AG04450 (cell line): Measurements from ENCODE around the gene WWOX. TPM values are rescaled to one million over a fixed set of nuclear protein-coding genes. Genes with fewer than 3 reads are reported as not detected.

Experiments used
- CTCF ChIA-PET: fragments of 300-600, 350-600 bp; formaldehyde crosslinking; extraction: SDS; loops from one replicate; lab custom pipeline; 2022; ENCODE audit warnings: antibody characterized with exemption, inconsistent platforms; lab: Charles Lee
- POLR2A ChIA-PET: fragments of 350-600 bp; formaldehyde crosslinking; extraction: SDS; loops from one replicate; lab custom pipeline; 2021; ENCODE audit warnings: antibody characterized with exemption, inconsistent platforms; lab: Yijun Ruan, JAX
- DNase-seq: peaks from one replicate; pipeline ENCODE4 v3.0.0-alpha.2; 2011; ENCODE audit warnings: low read depth, low spot score
- H3K27ac ChIP-seq: one replicate; pipeline ENCODE4 v1.5.1; 2012; ENCODE audit warnings: low read depth, low read length, control low read depth
- H3K27me3 ChIP-seq: one replicate; pipeline ENCODE4 v1.6.0; 2012; ENCODE audit warnings: low read length; ENCODE audit not compliant: control insufficient read depth, insufficient read depth
- H3K4me3 ChIP-seq: 2 replicates; pipeline ENCODE4 v1.5.1; 2011; ENCODE audit warnings: mild to moderate bottlenecking, low read depth, low read length, control low read depth
- H3K9me3 ChIP-seq: 2 replicates; pipeline ENCODE4 v1.5.1; 2012; ENCODE audit warnings: low read length; ENCODE audit not compliant: control insufficient read depth, insufficient read depth
- polyA plus RNA-seq: library from polyadenylated mRNA; depleted of rRNA; stranded (reverse); fragments of >200 nt; gene quantifications from 2 replicates; pipeline ENCODE4 v1.2.3, GENCODE V29; 2011
- TF ChIP-seq, protein P1 (sequence below): IDR thresholded peaks from 2 replicates; pipeline ENCODE4 v1.5.1; 2011; ENCODE audit warnings: low read depth, low read length, control low read depth, inconsistent platforms

The WWOX gene
- polyA plus RNA-seq, 1 experiment = 2.1 TPM

DNA sequence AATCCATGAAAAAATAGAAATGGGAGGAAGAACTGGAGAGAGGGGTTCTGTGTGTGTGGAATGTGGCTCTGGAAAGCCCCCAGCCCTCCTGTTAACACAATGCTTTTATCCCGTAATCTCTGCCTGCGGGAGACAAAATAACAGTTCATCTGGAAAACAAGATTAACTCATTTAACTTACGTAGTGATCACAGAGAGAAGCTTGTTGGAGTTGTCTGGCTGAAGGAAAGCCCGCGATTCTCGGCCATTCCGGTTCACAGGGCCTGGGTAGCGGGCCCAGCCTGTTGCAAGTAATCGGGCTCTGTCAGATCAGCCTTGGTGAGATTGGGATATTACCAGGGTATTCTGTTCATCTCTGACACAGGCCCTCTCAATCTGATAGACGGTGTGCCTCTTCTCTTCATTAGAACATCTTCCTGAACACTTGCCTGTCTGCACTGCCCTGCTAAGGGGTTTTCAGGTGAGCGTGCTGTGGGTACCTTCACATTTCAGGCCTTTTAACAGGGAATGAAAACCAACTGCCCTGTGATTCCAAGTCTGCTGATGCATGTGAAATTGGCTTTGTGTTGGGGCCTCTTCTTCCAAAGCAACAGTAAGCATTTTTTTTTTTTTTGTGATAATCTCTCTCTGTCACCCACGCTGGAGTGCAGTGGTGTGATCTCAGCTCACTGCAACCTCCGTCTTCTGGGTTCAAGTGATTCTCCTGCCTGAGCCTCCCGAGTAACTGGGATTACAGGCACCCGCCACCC, 609.9 kb downstream of the WWOX start:
- Histone ChIP-seq H3K9me3 (peaks cover 29% of the 10 kb centered on the region), H3K27me3 (no peaks in the 10 kb centered on the region), H3K27ac (no peak overlapping the region), H3K4me3 (no peak overlapping the region)
- POLR2A ChIA-PET = no interaction called here
- CTCF ChIA-PET = no interaction called here
- TF ChIP-seq, protein P1, sequence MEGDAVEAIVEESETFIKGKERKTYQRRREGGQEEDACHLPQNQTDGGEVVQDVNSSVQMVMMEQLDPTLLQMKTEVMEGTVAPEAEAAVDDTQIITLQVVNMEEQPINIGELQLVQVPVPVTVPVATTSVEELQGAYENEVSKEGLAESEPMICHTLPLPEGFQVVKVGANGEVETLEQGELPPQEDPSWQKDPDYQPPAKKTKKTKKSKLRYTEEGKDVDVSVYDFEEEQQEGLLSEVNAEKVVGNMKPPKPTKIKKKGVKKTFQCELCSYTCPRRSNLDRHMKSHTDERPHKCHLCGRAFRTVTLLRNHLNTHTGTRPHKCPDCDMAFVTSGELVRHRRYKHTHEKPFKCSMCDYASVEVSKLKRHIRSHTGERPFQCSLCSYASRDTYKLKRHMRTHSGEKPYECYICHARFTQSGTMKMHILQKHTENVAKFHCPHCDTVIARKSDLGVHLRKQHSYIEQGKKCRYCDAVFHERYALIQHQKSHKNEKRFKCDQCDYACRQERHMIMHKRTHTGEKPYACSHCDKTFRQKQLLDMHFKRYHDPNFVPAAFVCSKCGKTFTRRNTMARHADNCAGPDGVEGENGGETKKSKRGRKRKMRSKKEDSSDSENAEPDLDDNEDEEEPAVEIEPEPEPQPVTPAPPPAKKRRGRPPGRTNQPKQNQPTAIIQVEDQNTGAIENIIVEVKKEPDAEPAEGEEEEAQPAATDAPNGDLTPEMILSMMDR = no peak
- no peak for DNase-seq

DNA sequence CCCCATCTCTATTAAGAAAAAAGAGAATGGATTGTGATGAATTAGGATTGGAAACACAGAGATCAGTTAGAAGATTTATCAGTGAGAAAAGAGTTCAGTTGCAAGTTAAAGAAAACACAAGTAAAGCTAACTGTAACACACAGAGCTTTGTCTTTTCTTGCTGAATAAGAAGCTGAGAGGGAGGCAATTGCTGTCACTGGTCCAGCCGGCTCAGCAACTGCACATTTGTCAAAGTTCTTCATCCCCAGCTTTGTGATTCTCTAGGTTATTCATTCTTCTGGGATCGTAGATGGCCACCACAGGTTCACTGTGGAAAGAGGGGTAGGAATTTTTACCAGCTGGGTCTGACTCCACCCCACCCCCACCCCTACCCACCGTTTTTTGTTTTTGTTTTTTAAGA, 615.7 kb downstream of the WWOX start:
- TF ChIP-seq, protein P1 = no peak
- Histone ChIP-seq H3K4me3 (no peak overlapping the region), H3K27ac (no peak overlapping the region), H3K9me3 (peaks cover 22% of the 10 kb centered on the region), H3K27me3 (no peaks in the 10 kb centered on the region)
- POLR2A ChIA-PET = no interaction called here
- DNase-seq = no peak
- CTCF ChIA-PET = no interaction called here

DNA sequence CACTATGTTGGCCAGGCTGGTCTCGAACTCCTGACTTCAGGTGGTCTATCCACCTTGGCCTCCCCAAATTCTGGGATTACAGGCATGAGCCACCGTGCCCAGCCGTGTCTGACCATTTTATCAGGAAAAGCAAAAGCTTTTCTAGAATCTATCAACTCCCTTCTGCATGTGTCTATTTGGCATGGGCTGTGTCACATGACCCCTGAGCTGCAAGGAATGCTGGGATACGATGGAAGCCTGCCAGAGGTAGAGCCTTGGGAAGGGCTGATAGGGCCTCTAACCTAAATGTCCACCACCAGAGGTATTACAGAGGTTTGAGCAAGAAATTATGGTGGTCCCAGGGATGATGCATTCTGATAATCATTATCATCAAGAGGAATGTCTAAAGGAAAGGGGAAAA, 616.2 kb downstream of the WWOX start:
- CTCF ChIA-PET = no interaction called here
- POLR2A ChIA-PET = no interaction called here
- no peak overlapping the region for H3K4me3 ChIP-seq
- H3K9me3 ChIP-seq = peaks cover 18% of the 10 kb centered on the region
- no peak overlapping the region for H3K27ac ChIP-seq
- H3K27me3 ChIP-seq = no peaks in the 10 kb centered on the region
- TF ChIP-seq, protein P1 = no peak
- DNase-seq = no peak

DNA sequence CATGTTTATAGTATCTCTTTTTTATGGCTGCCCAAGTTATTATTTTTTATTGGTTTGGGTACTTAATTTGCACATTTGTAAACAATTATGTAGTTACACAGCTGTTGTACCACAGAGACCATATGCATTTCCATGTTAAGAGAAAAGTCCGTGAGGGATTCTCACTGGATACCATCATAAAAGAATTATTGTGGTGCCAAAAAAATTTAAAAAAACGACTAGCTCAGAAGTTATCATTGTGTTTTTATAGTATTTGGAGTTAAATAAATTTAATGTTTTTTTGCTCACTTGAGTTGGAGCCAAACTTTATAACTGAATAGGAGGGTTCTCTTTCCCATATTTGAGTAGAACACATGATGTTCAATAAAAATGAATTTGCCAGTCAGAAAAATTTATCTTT, 618.7 kb downstream of the WWOX start:
- TF ChIP-seq, protein P1 = no peak
- POLR2A ChIA-PET = no interaction called here
- H3K27me3 ChIP-seq = no peaks in the 10 kb centered on the region
- H3K9me3 ChIP-seq = peaks cover 18% of the 10 kb centered on the region; the same call in 1 of the 2 replicates
- CTCF ChIA-PET = no interaction called here
- no peak overlapping the region for H3K4me3 ChIP-seq
- DNase-seq = no peak
- no peak overlapping the region for H3K27ac ChIP-seq

DNA sequence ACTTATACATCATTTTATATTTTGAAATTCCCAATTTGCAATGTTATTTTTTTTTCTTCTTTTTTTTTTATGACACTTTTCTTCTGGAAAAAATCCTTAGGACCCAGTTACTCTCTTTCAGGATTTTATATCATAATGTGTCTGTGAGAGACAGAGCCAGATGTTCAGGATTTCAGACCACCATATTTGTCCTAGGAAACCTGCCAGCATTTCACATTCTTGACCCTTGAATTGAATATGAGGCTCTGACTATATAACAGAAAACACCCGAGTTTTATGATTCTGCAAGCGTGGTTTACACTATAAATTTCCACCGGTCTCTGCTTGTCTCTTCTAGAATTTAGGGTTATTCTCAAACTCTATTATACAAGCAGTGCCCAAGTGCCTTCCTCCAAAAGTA, 621.0 kb downstream of the WWOX start:
- TF ChIP-seq, protein P1 = no peak
- DNase-seq = no peak
- Histone ChIP-seq H3K27ac (no peak overlapping the region), H3K9me3 (peaks cover 14% of the 10 kb centered on the region; the same call in 1 of the 2 replicates), H3K4me3 (no peak overlapping the region), H3K27me3 (no peaks in the 10 kb centered on the region)
- POLR2A ChIA-PET = no interaction called here
- CTCF ChIA-PET = no interaction called here
